NCI-H748 treated with DMSO at 0.1 percent for 48 hours (cell line): ENCODE measurements around the gene LARP1.
"Not testable (repeated sequence)": the region's sequence is repeated elsewhere in the genome, so short reads cannot be mapped to it uniquely, and the experiment has no call there.

Experiments
- DNase-seq: peaks from one replicate; lab custom pipeline; 2025; lab: John Stamatoyannopoulos, UW

Gene LARP1

DNA sequence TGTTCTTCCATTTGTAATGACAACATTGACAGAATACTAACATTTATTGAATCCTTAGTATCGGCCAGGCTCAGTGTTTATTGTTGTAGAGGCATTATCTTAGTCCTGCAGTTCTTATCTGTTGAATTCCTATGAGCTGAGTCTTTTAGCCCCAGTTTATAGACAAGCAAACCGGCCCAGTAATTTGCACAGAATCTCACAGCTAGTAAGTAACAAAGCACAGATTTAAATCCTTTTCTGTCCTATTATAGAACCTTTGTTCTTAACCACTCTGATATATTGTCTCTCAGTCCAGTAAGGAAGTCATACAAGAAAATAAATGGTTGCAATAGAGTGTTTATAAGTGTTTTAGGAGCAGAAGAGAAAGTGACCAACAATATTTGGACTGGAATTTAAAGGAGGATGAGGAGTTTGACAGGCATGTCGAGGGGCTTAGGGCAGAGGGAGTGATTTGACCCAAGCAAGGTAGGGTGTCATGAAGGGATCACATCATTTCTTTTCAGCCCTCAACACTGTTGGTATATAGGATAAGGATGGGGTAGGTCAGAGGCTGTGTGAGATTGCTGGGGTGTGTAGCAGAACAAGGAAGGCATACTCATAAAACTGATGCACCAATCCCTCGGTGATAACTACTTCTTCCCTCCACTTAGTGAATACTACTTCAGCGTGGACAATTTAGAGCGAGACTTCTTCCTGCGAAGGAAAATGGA lies 39.5 kb downstream of the LARP1 start:
- no peak for DNase-seq

DNA sequence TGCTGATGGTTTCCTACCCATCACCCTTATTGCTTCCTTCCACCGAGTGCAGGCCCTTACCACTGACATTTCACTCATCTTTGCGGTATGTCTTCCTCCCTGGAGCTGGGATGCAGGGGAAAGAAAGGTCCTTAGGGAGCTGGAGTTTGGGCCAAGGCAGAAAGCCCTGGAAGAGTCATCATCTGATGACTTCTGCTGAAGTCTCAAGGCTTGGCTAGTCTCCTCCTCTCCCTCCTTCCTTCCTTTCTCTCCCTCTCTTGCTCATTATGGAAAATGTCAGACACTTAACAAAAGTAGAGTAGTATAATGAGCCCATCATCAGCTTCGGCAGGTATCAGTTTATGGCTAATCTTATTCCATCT lies 40.0 kb downstream of the LARP1 start:
- no peak for DNase-seq

DNA sequence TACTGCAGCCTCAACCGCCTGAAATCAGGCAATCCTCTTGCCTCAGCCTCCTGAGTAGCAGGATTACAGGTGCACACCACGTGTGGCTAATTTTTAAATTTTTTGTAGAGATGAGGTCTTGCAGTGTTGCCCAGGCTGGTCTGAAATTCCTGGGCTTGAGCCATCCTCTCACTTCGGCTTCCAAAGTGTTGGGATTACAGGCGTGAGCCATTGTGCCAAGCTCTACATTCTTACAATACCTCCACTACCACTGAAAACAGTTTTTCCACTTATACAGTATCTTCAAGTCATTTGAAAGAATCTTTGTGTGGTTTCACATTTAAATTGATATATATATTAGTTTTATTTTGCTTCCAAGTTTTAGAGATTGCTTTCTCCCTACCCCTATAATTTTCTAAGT lies 42.6 kb downstream of the LARP1 start:
- no peak for DNase-seq

- no peak for DNase-seq
Observed at GRCh38 chr5:154800582-154800981, 45.4 kb downstream of the LARP1 start.

DNA sequence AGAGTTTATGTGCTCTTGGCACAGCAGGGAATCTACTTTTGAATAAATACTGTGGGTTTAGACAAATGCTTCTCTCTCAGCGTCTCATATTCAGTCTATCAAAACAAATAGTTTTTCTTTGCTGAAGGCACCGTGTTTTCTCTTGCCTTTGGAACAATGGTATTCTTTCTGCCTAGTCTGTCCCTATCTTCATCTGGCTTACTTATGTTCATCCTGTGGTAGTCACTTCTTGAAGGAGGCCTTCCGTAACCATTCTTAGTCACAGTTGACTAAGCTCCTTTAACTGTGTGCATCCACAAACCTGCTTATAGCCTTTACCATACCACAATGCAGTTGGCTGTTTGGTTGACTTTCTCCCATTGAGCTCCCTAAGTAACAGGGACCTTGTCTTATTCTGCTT lies 45.9 kb downstream of the LARP1 start:
- no peak for DNase-seq

GRCh38 chr5:154802050-154802449 lies 46.9 kb downstream of the LARP1 start:
- DNase-seq, result no peak

GRCh38 chr5:154806176-154806575 lies 51.0 kb downstream of the LARP1 start:
- no peak for DNase-seq

- no peak for DNase-seq
Observed at GRCh38 chr5:154811239-154811638, 56.1 kb downstream of the LARP1 start.

GRCh38 chr5:154811653-154812465 lies 56.7 kb downstream of the LARP1 start:
- DNase-seq, result peak; percentile 25

DNA sequence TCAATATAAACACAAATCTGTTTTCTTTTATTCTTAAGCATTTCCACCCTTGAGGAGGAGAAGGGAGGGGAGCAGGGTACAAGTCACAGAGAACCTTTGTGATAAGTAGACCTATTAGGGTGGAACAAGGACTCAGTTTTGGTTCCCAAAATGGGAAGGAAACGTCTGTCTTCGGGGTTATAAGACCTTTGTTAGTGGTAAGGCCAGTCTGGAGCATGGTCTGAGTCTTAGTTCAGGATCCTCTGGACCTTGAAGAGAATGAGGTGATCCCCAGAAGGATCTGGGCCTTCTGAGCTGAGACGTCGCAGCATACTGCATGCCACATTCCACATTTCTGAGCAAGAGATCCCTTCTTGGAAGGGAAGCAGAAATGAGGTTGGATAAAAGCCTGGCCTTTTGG lies 58.0 kb downstream of the LARP1 start:
- no peak for DNase-seq

GRCh38 chr5:154813736-154814135 lies 58.6 kb downstream of the LARP1 start:
- no peak for DNase-seq

DNA sequence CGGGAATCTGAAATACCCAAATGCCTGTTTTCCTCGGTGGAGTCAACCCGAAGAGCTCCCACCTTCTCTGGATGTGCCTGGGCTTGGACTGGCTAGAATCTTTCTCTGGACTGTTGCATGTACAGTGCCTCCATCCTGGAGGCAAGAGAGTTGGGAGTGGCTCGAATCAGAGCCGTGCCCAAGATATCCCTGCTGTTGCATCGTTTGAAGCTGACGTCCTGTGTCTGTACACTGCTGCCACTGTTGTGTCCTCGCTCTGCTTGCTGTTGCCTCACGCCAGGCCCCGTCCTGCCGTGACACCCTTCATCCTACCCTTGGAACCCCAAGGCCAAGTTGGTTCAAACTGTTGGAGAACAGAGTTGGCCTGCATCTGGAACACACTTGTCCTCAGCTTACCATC lies 59.8 kb downstream of the LARP1 start:
- no peak for DNase-seq

GRCh38 chr5:154815684-154816247 lies 60.6 kb downstream of the LARP1 start:
- no peak for DNase-seq

- no peak for DNase-seq
Observed at GRCh38 chr5:154816891-154817492, 61.8 kb downstream of the LARP1 start.

GRCh38 chr5:154817815-154818214 lies 62.6 kb downstream of the LARP1 start:
- DNase-seq, result no peak

- DNase-seq, result no peak
Observed at GRCh38 chr5:154818471-154819116, 63.4 kb downstream of the LARP1 start.

- DNase-seq, result no peak
Observed at GRCh38 chr5:154819546-154819945, 64.4 kb downstream of the LARP1 start.

GRCh38 chr5:154820383-154820782 lies 65.2 kb downstream of the LARP1 start:
- DNase-seq, result no peak

- not testable (repeated sequence) for DNase-seq
Observed at GRCh38 chr5:154822896-154823295, 67.7 kb downstream of the LARP1 start.

DNA sequence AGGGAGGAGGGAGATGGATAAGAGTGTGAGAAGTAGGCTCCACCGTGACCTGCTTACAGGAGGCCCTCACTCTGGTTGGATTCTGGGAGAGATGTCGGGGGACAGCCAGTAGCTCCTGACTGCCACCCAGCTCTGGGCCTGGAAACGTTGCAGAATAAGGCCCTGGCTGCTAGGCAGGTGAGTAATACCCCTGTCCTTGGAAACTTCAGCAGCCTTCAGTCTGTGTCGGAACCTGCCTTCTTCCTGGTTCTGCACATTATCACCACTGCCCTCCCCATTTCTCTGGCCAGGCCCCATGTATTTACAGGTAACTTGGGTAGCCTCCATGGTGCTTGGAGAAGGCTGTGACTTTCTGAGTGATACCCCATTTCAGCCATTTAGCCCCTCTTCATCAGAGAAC lies 68.4 kb downstream of the LARP1 start:
- DNase-seq, result no peak

- DNase-seq, result no peak
Observed at GRCh38 chr5:154824070-154824469, 68.9 kb downstream of the LARP1 start.

DNA sequence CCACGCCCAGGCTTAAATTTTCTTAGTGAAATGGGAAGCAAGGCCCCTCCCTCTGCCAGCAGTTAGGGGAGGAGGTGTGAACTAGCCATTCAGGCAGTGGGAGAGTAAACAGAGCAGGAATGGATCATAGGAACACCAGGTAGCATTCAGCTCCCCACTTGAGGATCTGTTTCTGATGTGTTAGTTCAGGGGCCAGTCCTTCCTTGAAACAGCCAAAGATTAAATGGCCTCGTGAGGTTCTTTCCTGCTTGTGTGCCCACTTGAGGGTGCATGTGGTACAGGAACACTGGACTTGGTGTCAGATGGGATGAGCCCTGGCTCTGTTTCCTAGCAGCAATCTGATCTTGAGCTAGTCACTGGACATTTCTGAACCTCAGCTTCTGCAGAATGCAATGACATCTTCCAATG lies 74.0 kb downstream of the LARP1 start:
- no peak for DNase-seq
